GM21528 (cell line): ENCODE results near the gene DDX39B.
"Not testable (repeated sequence)": the region's sequence is repeated elsewhere in the genome, so short reads cannot be mapped to it uniquely, and the experiment has no call there.

Experiments used
- ATAC-seq: cut with Tn5 transposase; IDR thresholded peaks from one replicate; pipeline ENCODE4 v1.9.1; 2021; ENCODE audit warnings: mild to moderate bottlenecking, moderate library complexity; ENCODE audit not compliant: unreplicated experiment, low FRiP score

DDX39B gene

GRCh38 chr6:31541658-31542521 is at the start of gene DDX39B:
TSS of gene DDX39B (minus strand) at chr6:31542003. CDS start at chr6:31540532, 1,471 bp downstream.
- peak; percentile 61 for ATAC-seq

- not testable (repeated sequence) for ATAC-seq
Observed at GRCh38 chr6:31590691-31591090, 48.9 kb upstream of the DDX39B start.

- ATAC-seq = no peak
Observed at GRCh38 chr6:31588871-31589650, 47.3 kb upstream of the DDX39B start.

- no peak for ATAC-seq
Observed at GRCh38 chr6:31587791-31588777, 46.3 kb upstream of the DDX39B start.

GRCh38 chr6:31586599-31587281 is 44.9 kb upstream of the DDX39B start:
- no peak for ATAC-seq

- no peak for ATAC-seq
Observed at GRCh38 chr6:31586008-31586407, 44.2 kb upstream of the DDX39B start, which contains the start of gene LST1. TSS of gene LST1 (plus strand) at chr6:31586277. CDS start at chr6:31587300, 1,023 bp downstream.

GRCh38 chr6:31585491-31585890 is 43.7 kb upstream of the DDX39B start:
- ATAC-seq = no peak

- ATAC-seq = no peak
Observed at GRCh38 chr6:31582230-31582643, 40.4 kb upstream of the DDX39B start, which contains the start of gene LTB. TSS of gene LTB (minus strand) at chr6:31582424. CDS start at chr6:31582417, 7 bp downstream.

GRCh38 chr6:31581434-31582229 is 39.8 kb upstream of the DDX39B start:
- no peak for ATAC-seq

- ATAC-seq = peak; percentile 59
Observed at GRCh38 chr6:31580807-31581433, 39.1 kb upstream of the DDX39B start.

GRCh38 chr6:31580438-31580740 is 38.6 kb upstream of the DDX39B start:
- ATAC-seq = no peak

- ATAC-seq = no peak
Observed at GRCh38 chr6:31579546-31580437, 38.0 kb upstream of the DDX39B start.

- ATAC-seq = no peak
Observed at GRCh38 chr6:31579119-31579505, 37.3 kb upstream of the DDX39B start.

- no peak for ATAC-seq
Observed at GRCh38 chr6:31578184-31579118, 36.6 kb upstream of the DDX39B start.

GRCh38 chr6:31577579-31577966 is 35.8 kb upstream of the DDX39B start:
- no peak for ATAC-seq

GRCh38 chr6:31576897-31577578 is 35.2 kb upstream of the DDX39B start:
- ATAC-seq = no peak
